Peyer's patch (tissue), 4 donors: Measurements from ENCODE around the gene LPO. TPM values are rescaled to one million over a fixed set of nuclear protein-coding genes. Genes with fewer than 3 reads are reported as not detected.

Experiments used
- DNase-seq, 3 donors: peaks; one replicate each; pipeline ENCODE4 v3.0.0-alpha.2; 2017 to 2019
- H3K27ac ChIP-seq, 4 donors: fragments of 200-600 bp; sonication (generic); one replicate each; pipeline ENCODE4 v1.5.1; 2016 to 2019
- H3K27me3 ChIP-seq, 2 donors: fragments of 200-600 bp; sonication (generic); one replicate each; pipeline ENCODE4 v1.5.1; 2019
- H3K36me3 ChIP-seq, 3 donors: fragments of 200-600 bp; sonication (generic); one replicate each; pipeline ENCODE4 v1.5.1; 2016 to 2019
- H3K4me1 ChIP-seq, 4 donors: fragments of 200-600 bp; sonication (generic); one replicate each; pipeline ENCODE4 v1.5.1; 2016 to 2019
- H3K4me3 ChIP-seq, 4 donors: fragments of 200-600 bp; sonication (generic); 1 replicate in 3 of 4; 2 replicates in 1 of 4; pipeline ENCODE4 v1.5.1; 2016 to 2019; ENCODE audit warnings: mild to moderate bottlenecking in 1 of 4
- H3K9me3 ChIP-seq, 4 donors: fragments of 200-600 bp; sonication (generic); one replicate each; pipeline ENCODE4 v1.5.1; 2016 to 2019; ENCODE audit warnings: mild to moderate bottlenecking in 1 of 4
- POLR2A ChIP-seq, 2 donors: fragments of 450-650 bp; IDR thresholded peaks; one replicate each; pipeline ENCODE4 v1.5.1; 2017; ENCODE audit warnings: antibody characterized with exemption in 2 of 2, mild to moderate bottlenecking in 2 of 2, moderate library complexity in 2 of 2
- total RNA-seq, 4 donors: library from RNA; depleted of rRNA; stranded (reverse); fragments of >200 nt; gene quantifications; one replicate each; pipeline ENCODE4 v1.1.0, GENCODE V29; 2016
- TF ChIP-seq, protein P1 (sequence below), 6 experiments: fragments of 450-650 bp in 4 of 6; fragments of 200-600 bp in 2 of 6; sonication (generic) in 1 of 6; IDR thresholded peaks; one replicate each; pipeline ENCODE4 v1.5.1; 2017 to 2019; ENCODE audit warnings: antibody characterized with exemption in 6 of 6, mild to moderate bottlenecking in 3 of 6, moderate library complexity in 1 of 6

Gene LPO
- total RNA-seq, 4 donors from 2014 or later: 2.3 to 9.0 TPM; not detected in 2

- DNase-seq: no peak
- H3K27me3 ChIP-seq: no peaks in the 10 kb centered on the region
- no peak overlapping the region for H3K4me3 ChIP-seq
- no peaks in the 10 kb centered on the region for H3K4me1 ChIP-seq
- TF ChIP-seq POLR2A (IDR thresholded peaks at IDR 0.05): no peak
- TF ChIP-seq, protein P1, sequence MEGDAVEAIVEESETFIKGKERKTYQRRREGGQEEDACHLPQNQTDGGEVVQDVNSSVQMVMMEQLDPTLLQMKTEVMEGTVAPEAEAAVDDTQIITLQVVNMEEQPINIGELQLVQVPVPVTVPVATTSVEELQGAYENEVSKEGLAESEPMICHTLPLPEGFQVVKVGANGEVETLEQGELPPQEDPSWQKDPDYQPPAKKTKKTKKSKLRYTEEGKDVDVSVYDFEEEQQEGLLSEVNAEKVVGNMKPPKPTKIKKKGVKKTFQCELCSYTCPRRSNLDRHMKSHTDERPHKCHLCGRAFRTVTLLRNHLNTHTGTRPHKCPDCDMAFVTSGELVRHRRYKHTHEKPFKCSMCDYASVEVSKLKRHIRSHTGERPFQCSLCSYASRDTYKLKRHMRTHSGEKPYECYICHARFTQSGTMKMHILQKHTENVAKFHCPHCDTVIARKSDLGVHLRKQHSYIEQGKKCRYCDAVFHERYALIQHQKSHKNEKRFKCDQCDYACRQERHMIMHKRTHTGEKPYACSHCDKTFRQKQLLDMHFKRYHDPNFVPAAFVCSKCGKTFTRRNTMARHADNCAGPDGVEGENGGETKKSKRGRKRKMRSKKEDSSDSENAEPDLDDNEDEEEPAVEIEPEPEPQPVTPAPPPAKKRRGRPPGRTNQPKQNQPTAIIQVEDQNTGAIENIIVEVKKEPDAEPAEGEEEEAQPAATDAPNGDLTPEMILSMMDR (IDR thresholded peaks at IDR 0.05): no peak
- H3K36me3 ChIP-seq: no peaks in the 10 kb centered on the region
- no peaks in the 10 kb centered on the region for H3K9me3 ChIP-seq
- H3K27ac ChIP-seq: no peak overlapping the region
Measured at GRCh38 chr17:58267347-58268324, 29.3 kb downstream of the LPO start.

- Histone ChIP-seq H3K36me3 (no peaks in the 10 kb centered on the region), H3K4me1 (no peaks in the 10 kb centered on the region), H3K27me3 (no peaks in the 10 kb centered on the region), H3K4me3 (no peak overlapping the region), H3K27ac (no peak overlapping the region), H3K9me3 (no peaks in the 10 kb centered on the region)
- peak in 1 of 3 donors; percentile 6 for DNase-seq
- TF ChIP-seq, protein P1 (IDR thresholded peaks at IDR 0.05): no peak
- TF ChIP-seq POLR2A (IDR thresholded peaks at IDR 0.05): no peak
Measured at GRCh38 chr17:58268326-58268725, 29.9 kb downstream of the LPO start.

DNA sequence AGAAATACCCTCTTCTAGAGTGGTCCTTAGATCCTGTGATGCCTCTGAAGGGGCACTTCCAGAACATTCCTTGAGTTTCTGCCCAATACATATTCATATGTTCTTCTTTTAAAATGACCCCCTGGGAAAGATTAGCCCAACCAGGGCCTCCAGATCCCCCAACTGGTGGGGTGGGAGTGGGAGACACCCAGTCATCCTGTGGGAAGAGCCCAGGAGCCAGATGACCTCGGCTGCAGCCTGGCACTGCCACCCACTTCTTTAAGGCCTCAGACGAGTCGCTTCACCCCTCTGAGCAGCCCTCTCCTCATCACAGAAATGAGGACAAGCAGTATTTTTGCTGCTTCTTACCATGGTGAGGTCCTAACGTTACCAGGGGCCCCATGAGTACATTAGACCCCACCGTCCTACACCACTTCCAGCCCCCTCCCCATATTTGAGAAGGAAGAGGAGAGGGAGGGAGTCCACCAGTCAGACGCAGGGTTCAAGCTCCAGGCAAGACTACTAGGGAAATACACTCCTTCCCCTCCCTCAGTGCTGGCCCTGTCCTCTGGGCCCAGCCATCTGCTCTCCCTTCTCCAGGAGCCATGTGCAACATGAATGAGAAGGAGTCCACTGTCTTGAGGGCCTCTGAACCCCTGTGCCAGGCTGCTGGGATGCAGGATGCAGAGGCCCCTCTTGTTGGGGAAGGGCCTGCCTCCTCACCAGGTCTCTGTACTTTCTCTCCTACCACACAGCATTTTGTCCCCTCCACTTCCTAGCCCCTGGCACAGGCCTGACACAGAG is 30.6 kb downstream of the LPO start:
- H3K4me1 ChIP-seq: no peaks in the 10 kb centered on the region
- TF ChIP-seq POLR2A (IDR thresholded peaks at IDR 0.05): no peak
- TF ChIP-seq, protein P1 (IDR thresholded peaks at IDR 0.05): no peak

DNA sequence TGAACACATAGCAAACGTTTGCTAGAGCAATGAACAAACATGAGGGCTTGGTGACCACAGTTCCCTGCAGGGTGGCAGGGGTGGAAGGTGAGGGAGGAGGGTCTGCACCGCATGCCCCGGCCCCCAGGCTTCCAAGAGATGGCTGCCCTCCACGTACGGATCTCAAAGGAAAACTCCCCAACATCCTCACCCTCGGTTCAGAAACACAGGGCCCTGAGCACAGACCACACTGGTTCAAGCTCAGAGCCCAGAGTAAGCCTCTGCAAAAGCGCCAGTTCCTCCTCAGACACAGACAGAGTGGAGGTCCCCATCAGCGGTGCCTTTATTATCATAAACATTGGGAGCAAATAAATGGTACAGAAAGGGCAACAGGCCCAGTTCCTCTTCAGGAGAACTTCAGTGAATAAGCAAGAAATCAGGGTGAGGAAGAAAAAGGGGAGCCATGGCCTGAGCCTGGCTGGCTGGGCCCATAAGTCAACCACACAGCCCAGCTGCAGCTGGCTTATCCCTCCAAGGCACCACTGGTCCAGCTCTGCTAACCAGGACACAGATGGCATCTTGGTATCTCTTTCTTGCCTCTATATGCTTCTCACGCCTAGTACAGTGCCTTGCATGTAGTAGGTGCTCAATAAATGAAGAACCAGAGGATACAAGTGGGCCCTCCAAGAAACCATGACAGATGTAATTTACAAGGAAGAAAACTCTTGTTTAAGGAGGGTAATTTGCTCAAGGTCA is 31.3 kb downstream of the LPO start:
- Histone ChIP-seq H3K27ac (no peak overlapping the region), H3K9me3 (no peaks in the 10 kb centered on the region), H3K4me3 (no peak overlapping the region), H3K36me3 (no peaks in the 10 kb centered on the region), H3K4me1 (no peaks in the 10 kb centered on the region), H3K27me3 (no peaks in the 10 kb centered on the region)
- TF ChIP-seq, protein P1 (IDR thresholded peaks at IDR 0.05): no peak
- no peak for TF ChIP-seq POLR2A (IDR thresholded peaks at IDR 0.05)
- DNase-seq: no peak

More for the DNA sequence above, 30.6 kb downstream of the LPO start:
- no peak overlapping the region for H3K4me3 ChIP-seq
- H3K27me3 ChIP-seq: no peaks in the 10 kb centered on the region
- DNase-seq: no peak
- H3K36me3 ChIP-seq: no peaks in the 10 kb centered on the region
- H3K9me3 ChIP-seq: no peaks in the 10 kb centered on the region
- no peak overlapping the region for H3K27ac ChIP-seq

DNA sequence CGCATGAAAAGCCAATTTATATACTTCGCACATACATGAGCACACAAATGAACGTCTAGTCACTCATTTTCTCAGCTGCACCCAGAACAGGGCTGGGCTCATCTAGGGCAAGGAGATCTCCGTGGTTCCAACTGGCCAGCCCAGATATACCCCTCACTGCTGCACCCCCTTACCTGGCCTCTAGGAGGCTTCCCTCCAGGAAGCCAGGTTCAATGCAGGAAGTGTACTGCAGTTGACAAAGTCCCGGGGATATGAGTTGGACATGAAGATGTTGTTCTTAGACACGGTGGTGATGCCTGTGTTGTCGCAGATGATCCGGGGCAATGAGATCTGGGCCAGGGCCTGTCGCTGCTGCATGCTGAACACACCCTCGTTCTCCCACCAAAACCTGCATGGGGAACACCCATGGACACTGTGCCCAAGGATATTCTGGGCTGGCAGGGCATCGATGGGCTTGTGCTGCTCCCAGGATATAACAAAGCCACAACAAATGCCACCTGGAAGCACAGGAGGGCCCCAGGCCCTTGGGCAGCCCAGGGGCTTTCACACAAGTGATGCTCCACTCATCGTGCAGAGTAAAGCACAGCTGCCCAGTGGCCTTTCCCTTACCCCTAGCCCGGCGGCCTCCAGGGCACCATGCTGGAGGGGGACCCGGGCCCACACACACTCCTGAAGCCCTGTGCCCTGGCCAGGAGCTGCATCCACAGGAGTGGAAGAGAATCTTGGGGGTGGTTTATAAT is 32.3 kb downstream of the LPO start:
- no peaks in the 10 kb centered on the region for H3K9me3 ChIP-seq
- TF ChIP-seq, protein P1 (IDR thresholded peaks at IDR 0.05): peak in 2 of 6 experiments; percentile 8 to 18
- no peak for TF ChIP-seq POLR2A (IDR thresholded peaks at IDR 0.05)
- H3K4me1 ChIP-seq: no peaks in the 10 kb centered on the region
- no peaks in the 10 kb centered on the region for H3K27me3 ChIP-seq
- no peak overlapping the region for H3K27ac ChIP-seq
- no peak for DNase-seq
- no peaks in the 10 kb centered on the region for H3K36me3 ChIP-seq
- H3K4me3 ChIP-seq: no peak overlapping the region
